GM12878 (cell line): ENCODE data around the gene SULT1C3. TPM values are rescaled to one million over a fixed set of nuclear protein-coding genes. Genes with fewer than 3 reads are reported as not detected.

Source experiments
- ATAC-seq: fragments of 200-7000 bp; cut with Tn5 transposase; 3 replicates; pipeline ENCODE4 v1.9.1; 2020; ENCODE audit warnings: mild to moderate bottlenecking, moderate library complexity
- BruUV-seq: library from RNA; stranded (reverse); fragments of 400-500 nt; replicated peaks from 2 replicates; lab custom pipeline; 2021; lab: Mats Ljungman, UMichigan
- CTCF ChIA-PET: fragments of 300-600 bp; sonication (Branson Sonifier 250); formaldehyde crosslinking; extraction: SDS; loops from one replicate; lab custom pipeline; 2021; ENCODE audit warnings: inconsistent platforms; lab: Yijun Ruan, JAX
- POLR2A ChIA-PET: fragments of 350-600 bp; formaldehyde crosslinking; extraction: SDS; loops from one replicate; lab custom pipeline; 2021; ENCODE audit warnings: inconsistent platforms; lab: Charles Lee
- RAD21 ChIA-PET: fragments of 300-600 bp; sonication (Branson Sonifier 250); formaldehyde crosslinking; loops from one replicate; lab custom pipeline; 2023; ENCODE audit warnings: antibody characterized with exemption; ENCODE audit not compliant: unreplicated experiment; lab: Charles Lee
- SMC1A ChIA-PET: fragments of 300-600 bp; sonication (Branson Sonifier 250); formaldehyde crosslinking; loops from one replicate; lab custom pipeline; 2023; ENCODE audit not compliant: unreplicated experiment, uncharacterized antibody; lab: Charles Lee
- DNase-seq: peaks from one replicate; pipeline ENCODE4 v3.0.0-alpha.2; 2011; ENCODE audit warnings: low read depth, low spot score
- FAIRE-seq: peaks from 3 replicates; lab custom pipeline; 2011; peaks lifted over from hg19 to GRCh38; lab: Jason Lieb, UNC
- H2AFZ ChIP-seq: 2 replicates; pipeline ENCODE4 v1.6.0; 2011; ENCODE audit warnings: low read depth, low read length, control low read depth; ENCODE audit not compliant: control insufficient read depth
- H3K27ac ChIP-seq: 2 replicates; pipeline ENCODE4 v1.5.1; 2011; ENCODE audit warnings: control low read depth; ENCODE audit not compliant: control insufficient read depth, insufficient read depth
- H3K27me3 ChIP-seq, 2 experiments: replicated peaks in 1 of 2; 2 replicates each; pipeline versions ENCODE4 v1.6.0 to v1.6.1; 2011; ENCODE audit warnings: low read length in 1 of 2; ENCODE audit not compliant: control insufficient read depth in 2 of 2, insufficient read depth in 2 of 2
- H3K36me3 ChIP-seq, 2 experiments: 2 replicates each; pipeline ENCODE4 v1.5.1; 2011; ENCODE audit warnings: low read length in 1 of 2; ENCODE audit not compliant: control insufficient read depth in 2 of 2, insufficient read depth in 2 of 2
- H3K4me1 ChIP-seq: 2 replicates; pipeline ENCODE4 v1.6.1; 2011; ENCODE audit warnings: mild to moderate bottlenecking, low read length, moderate library complexity, mixed read lengths; ENCODE audit not compliant: control insufficient read depth, insufficient read depth
- H3K4me2 ChIP-seq: 2 replicates; pipeline ENCODE4 v1.6.0; 2011; ENCODE audit warnings: control low read depth; ENCODE audit not compliant: control insufficient read depth, insufficient read depth
- H3K4me3 ChIP-seq: fragments of 200-600 bp; sonication (generic); 2 replicates; pipeline ENCODE4 v1.5.1; 2016
- H3K79me2 ChIP-seq: 2 replicates; pipeline ENCODE4 v1.6.0; 2011; ENCODE audit warnings: low read length; ENCODE audit not compliant: control insufficient read depth, insufficient read depth
- H3K9ac ChIP-seq: 2 replicates; pipeline ENCODE4 v1.8.0; 2011; ENCODE audit warnings: low read length, control low read depth, mixed read lengths; ENCODE audit not compliant: control insufficient read depth, insufficient read depth
- H3K9me3 ChIP-seq: replicated peaks from 3 replicates; pipeline ENCODE4 v1.5.1; 2011; ENCODE audit warnings: mild to moderate bottlenecking, low read length; ENCODE audit not compliant: control insufficient read depth, insufficient read depth
- H4K20me1 ChIP-seq: 2 replicates; pipeline ENCODE4 v1.6.0; 2011; ENCODE audit not compliant: control insufficient read depth, insufficient read depth
- ASH2L ChIP-seq: fragments of 300-600, 200-600 bp; sonication (generic); IDR thresholded peaks from 2 replicates; pipeline ENCODE4 v1.6.1; 2017; ENCODE audit warnings: low read depth, mild to moderate bottlenecking, borderline replicate concordance
- GABPA ChIP-seq: IDR thresholded peaks from 2 replicates; pipeline ENCODE4 v1.6.1; 2014; ENCODE audit warnings: antibody characterized with exemption, low read depth, mild to moderate bottlenecking, inconsistent platforms
- HDGF ChIP-seq: fragments of 450-650 bp; IDR thresholded peaks from 2 replicates; pipeline ENCODE4 v1.6.1; 2016; ENCODE audit warnings: antibody characterized with exemption
- IKZF1 ChIP-seq: fragments of 450-650 bp; conservative IDR thresholded peaks from 2 replicates; pipeline ENCODE4 v1.6.1; 2017; ENCODE audit warnings: antibody characterized with exemption, mild to moderate bottlenecking
- NR2C1 ChIP-seq: fragments of 450-650 bp; IDR thresholded peaks from 2 replicates; pipeline ENCODE4 v1.6.1; 2017; ENCODE audit warnings: antibody characterized with exemption, mild to moderate bottlenecking, moderate library complexity
- PAX5 ChIP-seq: IDR thresholded peaks from 2 replicates; pipeline ENCODE4 v1.6.1; 2011; ENCODE audit warnings: low read depth, low read length, borderline replicate concordance
- PML ChIP-seq: IDR thresholded peaks from 2 replicates; pipeline ENCODE4 v1.6.1; 2012; ENCODE audit warnings: low read length, inconsistent platforms
- SREBF2 ChIP-seq: IDR thresholded peaks from 2 replicates; pipeline ENCODE4 v1.6.1; 2012; ENCODE audit warnings: mild to moderate bottlenecking, low read length
- SRF ChIP-seq, 2 experiments: IDR thresholded peaks; 2 replicates each; pipeline ENCODE4 v1.6.1; 2011; ENCODE audit warnings: low read depth in 2 of 2, low read length in 2 of 2, mild to moderate bottlenecking in 1 of 2, moderate library complexity in 1 of 2
- TARDBP ChIP-seq: IDR thresholded peaks from 2 replicates; pipeline ENCODE4 v1.6.1; 2016; ENCODE audit warnings: borderline replicate concordance
- WGBS: methylation state at CpG from one replicate; pipeline ENCODE4 v1.1.6; 2016; ENCODE audit warnings: low lambda C conversion rate; ENCODE audit not compliant: insufficient replicate concordance, insufficient coverage; ENCODE audit errors: missing lambda C conversion rate; 5-methylcytosine and 5-hydroxymethylcytosine counted together
- in situ Hi-C: fragments of 300-500 bp; cut with MboI; formaldehyde crosslinking; loops from 9 replicates; pipeline ENCODE4 v1.14.3; 2018; ENCODE audit warnings: mixed read lengths
- intact Hi-C: fragments of 100-400 bp; cut with micrococcal nuclease; formaldehyde crosslinking; loops from one replicate; pipeline ENCODE4 v1.14.2; 2022; ENCODE audit not compliant: unreplicated experiment
- polyA plus RNA-seq, 11 experiments: library from polyadenylated mRNA; depleted of rRNA in 4 of 11; unstranded in 6 of 11; stranded (reverse) in 5 of 11; fragments of >200 nt; fragmentation: Nextera tagmentation in 4 of 11; fragmentation: Illumina TruSeq in 1 of 11; extraction: Ambion mirVana in 4 of 11; extraction: Trizol in 1 of 11; gene quantifications; 1 replicate in 1 of 11; 2 replicates in 10 of 11; pipeline versions ENCODE4 v1.2.1 to v1.2.3, GENCODE V29; 2011 to 2016; ENCODE audit warnings: inconsistent platforms in 2 of 11, missing spikeins in 2 of 11, low read depth in 1 of 11
- total RNA-seq, 4 experiments: library from RNA; depleted of rRNA in 3 of 4; stranded (reverse); fragments of >200 nt in 3 of 4; fragmentation: Illumina TruSeq in 1 of 4; extraction: Trizol in 1 of 4; gene quantifications; 2 replicates each; pipeline versions ENCODE4 v1.2.1 to v1.2.3, GENCODE V29; 2013 to 2021

The SULT1C3 gene
- total and polyA plus RNA-seq, 10 of the 15 experiments (the other 5 are each of a cell fraction or from before 2014, with no cell fraction given): not detected

DNA sequence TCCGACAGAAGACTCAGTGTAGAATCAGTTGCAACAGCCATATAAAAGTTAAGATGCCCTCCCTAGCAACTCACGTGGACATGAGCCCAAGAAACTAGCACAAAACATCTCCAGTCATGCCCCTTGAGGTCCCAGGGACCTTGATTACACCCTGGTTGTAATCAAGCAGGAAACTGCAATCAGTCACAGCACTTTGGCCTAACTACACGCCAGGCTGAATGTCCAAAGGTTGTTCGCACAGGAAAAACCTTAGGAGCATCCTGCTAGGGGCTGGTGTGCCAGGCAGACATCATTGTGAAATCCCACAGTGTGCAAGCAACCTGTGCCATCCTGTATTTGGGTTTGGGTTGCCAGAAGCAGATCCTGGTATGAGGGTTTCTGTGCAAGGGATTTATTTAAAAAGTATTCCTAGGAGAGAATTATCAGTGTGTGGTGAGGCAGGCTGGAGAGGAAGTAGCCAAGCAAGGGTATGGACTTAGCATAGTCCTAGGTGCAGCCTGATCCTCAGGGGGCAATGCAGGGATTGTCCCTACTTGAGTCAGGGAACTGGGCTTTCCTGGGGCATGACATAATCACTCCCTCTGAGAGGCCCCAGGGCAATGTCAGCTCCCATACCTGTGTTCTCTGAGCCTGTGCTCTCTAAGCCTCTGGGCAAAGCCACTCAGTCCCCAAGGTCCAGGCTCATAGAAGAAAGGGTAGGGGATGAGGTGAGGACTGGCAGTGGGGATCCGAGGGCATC lies 31.2 kb downstream of the SULT1C3 start:
- H3K4me1 ChIP-seq: no peaks in the 10 kb centered on the region
- no peak overlapping the region for H2AFZ ChIP-seq
- no TSS peak for BruUV-seq
- H3K27ac ChIP-seq: no peak overlapping the region
- no peaks in the 10 kb centered on the region for H3K36me3 ChIP-seq
- no peaks in the 10 kb centered on the region for H3K79me2 ChIP-seq
- 33% methylated on average over 5 of the region's 5 CpGs for WGBS
- intact Hi-C loops: no loop called here
- RAD21 ChIA-PET: no interaction called here
- no peak for FAIRE-seq
- DNase-seq: no peak
- POLR2A ChIA-PET: no interaction called here
- in situ Hi-C loops: no loop called here
- no peaks in the 10 kb centered on the region for H4K20me1 ChIP-seq
- no peak for ATAC-seq
- H3K4me3 ChIP-seq: no peak overlapping the region
- no peaks in the 10 kb centered on the region for H3K27me3 ChIP-seq
- H3K9ac ChIP-seq: no peak overlapping the region
- SMC1A ChIA-PET: interaction anchor here (1.0 kb wide), 1 partner anchor 16 kb away, joined by 3 read pairs; no protein-coding TSS in a partner anchor
- no peak overlapping the region for H3K4me2 ChIP-seq
- CTCF ChIA-PET: no interaction called here
- TF ChIP-seq NR2C1: no peak
- no peak for TF ChIP-seq IKZF1
- TF ChIP-seq PAX5: no peak
- no peak for TF ChIP-seq SRF (IDR thresholded peaks at IDR 0.05; ENCODE audit: low read depth in 2 of 2, low read length in 2 of 2)
- no peak for TF ChIP-seq SREBF2
- no peak for TF ChIP-seq HDGF
- TF ChIP-seq TARDBP: no peak
- no peak for TF ChIP-seq GABPA
- no peak for TF ChIP-seq PML
- TF ChIP-seq ASH2L: no peak
- H3K9me3 ChIP-seq: no peaks in the 10 kb centered on the region
